ENCODE data around the gene COL7A1. TPM values are rescaled to one million over a fixed set of nuclear protein-coding genes. Genes with fewer than 3 reads are reported as not detected.
A peak's percentile ranks its signal among the peaks of the same experiment; 100 is the strongest.
"Not testable (repeated sequence)": the region's sequence is repeated elsewhere in the genome, so short reads cannot be mapped to it uniquely, and the experiment has no call there.

COL7A1 gene
- total RNA-seq, 1 experiment from 2014 or later: 0.34 TPM

GRCh38 chr3:48552111-48552951 is 42.8 kb downstream of the COL7A1 start:
- no peak for DNase-seq (ENCODE audit: low spot score)
- in situ Hi-C loops (cut with HindIII; ENCODE audit: low sequenced_read_pairs): no loop called here

DNA sequence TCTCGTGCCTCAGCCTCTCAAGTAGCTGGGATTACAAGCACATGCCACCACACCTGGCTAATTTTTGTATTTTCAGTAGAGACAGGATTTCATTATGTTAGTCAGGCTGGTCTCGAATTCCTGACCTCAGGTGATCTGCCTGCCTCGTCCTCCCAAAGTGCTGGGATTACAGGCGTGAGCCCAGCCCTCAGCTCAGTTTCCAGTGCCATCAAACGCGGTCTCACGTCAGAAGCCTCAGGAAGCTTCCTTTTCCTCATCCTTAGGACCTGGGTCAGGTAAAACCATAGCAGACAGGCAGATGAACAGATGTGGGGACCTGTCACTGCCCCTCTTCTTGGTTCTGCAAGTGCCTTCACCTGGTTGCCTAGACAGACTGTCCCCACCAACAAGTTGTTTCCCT is 43.5 kb downstream of the COL7A1 start:
- DNase-seq (ENCODE audit: low spot score); in situ Hi-C loops (cut with HindIII; ENCODE audit: low sequenced_read_pairs): not testable (repeated sequence)

DNA sequence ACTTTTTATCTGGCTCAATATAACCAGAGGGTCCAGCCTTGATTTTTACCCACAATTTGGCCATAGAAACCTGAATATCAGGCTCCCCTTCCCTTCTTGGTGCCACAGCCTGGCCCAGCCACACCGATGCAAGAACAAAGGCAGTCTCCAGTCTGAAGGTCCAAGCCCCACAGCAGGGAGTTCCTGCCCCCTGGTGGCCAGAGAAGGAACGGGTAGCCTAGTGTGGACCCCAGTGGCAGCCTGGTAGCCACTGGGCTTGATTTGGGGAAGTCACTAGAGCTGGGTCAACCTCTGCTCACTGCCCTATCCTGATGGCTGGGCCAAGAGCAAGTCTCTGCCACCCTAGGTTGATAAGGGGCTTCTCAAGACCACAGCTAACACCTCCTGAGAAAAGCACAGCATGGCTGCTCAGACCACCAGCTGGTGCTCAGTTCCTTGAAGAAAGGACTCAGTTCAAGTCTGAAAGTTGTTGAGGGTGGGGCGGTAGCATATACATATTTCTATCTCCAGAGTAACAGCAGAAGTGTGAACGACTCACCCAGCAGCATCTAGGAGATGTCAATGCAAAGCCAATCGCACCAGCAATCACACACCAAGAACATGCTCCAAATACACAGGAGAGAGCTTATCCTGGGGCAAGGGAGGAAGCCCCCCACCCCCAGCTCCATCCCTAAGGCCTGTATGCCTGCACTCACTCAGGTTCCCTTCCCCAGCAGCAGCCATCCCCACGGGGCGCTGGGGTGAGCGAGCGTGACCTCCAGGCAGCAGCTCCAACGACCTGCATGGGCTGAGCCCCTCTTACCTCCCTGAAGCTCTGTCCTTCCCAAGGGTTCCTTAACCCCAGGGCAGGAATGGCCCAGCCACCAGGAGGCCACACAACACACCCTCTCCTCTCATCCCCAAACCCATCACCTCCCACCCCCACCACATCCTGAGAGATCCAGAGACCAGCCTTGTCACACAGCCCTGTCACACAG is 46.1 kb downstream of the COL7A1 start:
- peak; percentile 77 for DNase-seq (ENCODE audit: low spot score)
- in situ Hi-C loops (cut with HindIII; ENCODE audit: low sequenced_read_pairs): no loop called here

GRCh38 chr3:48548126-48548525 is 47.0 kb downstream of the COL7A1 start:
- no peak for DNase-seq (ENCODE audit: low spot score)
- in situ Hi-C loops (cut with HindIII; ENCODE audit: low sequenced_read_pairs): no loop called here

- no peak for DNase-seq (ENCODE audit: low spot score)
- in situ Hi-C loops (cut with HindIII; ENCODE audit: low sequenced_read_pairs): no loop called here
These were observed 48.8 kb downstream of the COL7A1 start for GRCh38 chr3:48546203-48546829.

GRCh38 chr3:48544141-48544540 is 51.0 kb downstream of the COL7A1 start:
- DNase-seq (ENCODE audit: low spot score): no peak
- in situ Hi-C loops (cut with HindIII; ENCODE audit: low sequenced_read_pairs): no loop called here

GRCh38 chr3:48543271-48543866 is 51.8 kb downstream of the COL7A1 start:
- in situ Hi-C loops (cut with HindIII; ENCODE audit: low sequenced_read_pairs): no loop called here

GRCh38 chr3:48538451-48538850 is 56.7 kb downstream of the COL7A1 start:
- in situ Hi-C loops (cut with HindIII; ENCODE audit: low sequenced_read_pairs): no loop called here
- DNase-seq (ENCODE audit: low spot score): no peak

More at GRCh38 chr3:48543271-48543866, 51.8 kb downstream of the COL7A1 start:
- DNase-seq (ENCODE audit: low spot score): no peak

DNA sequence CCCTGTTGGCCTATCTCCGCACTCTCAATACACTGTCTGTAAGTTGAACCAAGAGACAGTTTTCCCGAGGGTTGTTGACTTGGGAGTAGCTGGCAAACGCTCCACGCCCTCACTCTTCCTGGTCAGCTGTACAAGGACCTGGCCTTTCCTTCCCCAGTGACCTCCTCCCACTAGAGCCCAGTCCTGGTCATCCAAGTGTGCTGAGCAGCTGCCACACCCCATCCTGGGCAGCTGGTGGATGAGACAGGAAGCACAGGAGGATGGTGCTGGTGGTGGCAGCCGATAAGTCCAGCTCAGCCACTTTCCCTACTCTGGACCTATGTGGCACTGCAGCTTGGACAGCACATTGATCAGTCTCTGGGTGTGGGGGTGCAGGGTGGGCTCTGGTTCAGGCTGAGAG is 58.3 kb downstream of the COL7A1 start:
- in situ Hi-C loops (cut with HindIII; ENCODE audit: low sequenced_read_pairs): no loop called here
- DNase-seq (ENCODE audit: low spot score): no peak

- DNase-seq (ENCODE audit: low spot score): no peak
- in situ Hi-C loops (cut with HindIII; ENCODE audit: low sequenced_read_pairs): no loop called here
These were observed 59.0 kb downstream of the COL7A1 start for GRCh38 chr3:48536116-48536515.

GRCh38 chr3:48535578-48535977 is 59.6 kb downstream of the COL7A1 start:
- DNase-seq (ENCODE audit: low spot score): no peak
- in situ Hi-C loops (cut with HindIII; ENCODE audit: low sequenced_read_pairs): no loop called here

GRCh38 chr3:48532977-48533337 is 62.2 kb downstream of the COL7A1 start:
- in situ Hi-C loops (cut with HindIII; ENCODE audit: low sequenced_read_pairs): no loop called here
- DNase-seq (ENCODE audit: low spot score): no peak

DNA sequence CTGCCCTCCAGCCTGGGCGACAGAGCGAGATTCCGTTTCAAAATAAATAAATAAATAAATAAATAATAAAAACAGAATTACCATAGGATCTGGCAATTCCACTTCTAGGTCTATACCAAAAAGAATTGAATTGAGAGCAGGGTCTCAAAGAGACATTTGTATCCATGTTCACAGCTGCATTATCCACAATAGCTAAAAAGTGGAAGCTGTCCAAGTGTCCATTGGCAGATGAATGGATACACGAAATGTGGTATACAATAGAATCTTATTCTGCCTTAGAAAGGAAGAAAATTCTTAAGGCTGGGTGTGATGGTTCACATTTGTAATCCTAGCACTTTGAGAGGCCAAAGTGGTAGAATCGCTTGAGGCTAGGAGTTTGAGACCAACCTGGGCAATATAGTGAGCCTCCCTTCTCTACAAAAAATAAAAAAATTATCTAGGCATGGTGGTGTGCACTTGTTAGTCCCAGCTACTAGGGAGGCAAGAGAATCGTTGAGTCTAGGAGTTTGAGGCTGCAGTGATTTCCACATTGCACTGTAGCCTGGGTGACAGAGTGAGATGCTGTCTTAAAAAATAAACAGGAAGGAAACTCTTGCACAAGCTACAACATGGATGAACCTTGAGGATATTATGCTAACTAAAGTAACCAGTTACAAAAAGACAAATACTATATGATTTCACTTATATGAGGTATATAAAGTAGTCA is 62.7 kb downstream of the COL7A1 start:
- in situ Hi-C loops (cut with HindIII; ENCODE audit: low sequenced_read_pairs): no loop called here
- DNase-seq (ENCODE audit: low spot score): no peak

DNA sequence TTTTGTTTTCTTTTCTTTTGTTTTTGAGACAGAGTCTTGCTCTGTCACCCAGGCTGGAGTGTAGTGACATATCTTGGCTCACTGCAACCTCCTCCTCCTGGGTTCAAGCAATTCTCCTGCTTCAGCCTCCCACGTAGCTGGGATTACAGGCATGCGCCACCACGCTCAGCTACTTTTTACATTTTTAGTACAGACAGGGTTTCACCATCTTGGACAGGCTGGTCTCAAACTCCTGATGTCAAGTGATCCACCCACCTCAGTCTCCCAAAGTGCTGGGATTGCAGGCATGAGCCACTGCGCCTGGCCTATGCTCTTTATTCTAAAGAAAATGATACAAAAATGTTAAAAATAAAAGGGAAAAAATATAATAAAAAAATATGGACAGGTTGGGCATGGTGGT is 64.4 kb downstream of the COL7A1 start:
- DNase-seq (ENCODE audit: low spot score); in situ Hi-C loops (cut with HindIII; ENCODE audit: low sequenced_read_pairs): not testable (repeated sequence)

DNA sequence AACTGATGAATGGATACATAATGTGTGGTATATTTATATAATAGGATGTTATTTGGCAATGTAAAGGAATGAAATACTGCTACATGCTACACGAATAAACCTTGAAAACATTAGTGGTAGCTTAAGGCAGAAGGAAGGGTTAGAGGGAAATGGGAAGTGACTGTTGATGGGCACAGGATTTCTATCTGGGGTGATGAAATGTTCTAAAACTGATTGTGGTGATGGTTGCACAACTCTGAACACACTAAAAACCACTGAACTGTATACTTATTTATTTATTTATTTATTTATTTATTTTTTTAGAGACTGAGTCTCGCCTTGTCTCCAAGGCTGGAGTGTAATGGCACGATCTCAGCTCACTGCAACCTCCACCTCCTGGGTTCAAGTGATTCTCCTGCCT is 66.4 kb downstream of the COL7A1 start:
- no peak for DNase-seq (ENCODE audit: low spot score)
- in situ Hi-C loops (cut with HindIII; ENCODE audit: low sequenced_read_pairs): no loop called here

- in situ Hi-C loops (cut with HindIII; ENCODE audit: low sequenced_read_pairs): no loop called here
- DNase-seq (ENCODE audit: low spot score): no peak
These were observed 67.1 kb downstream of the COL7A1 start for GRCh38 chr3:48528048-48528447.

DNA sequence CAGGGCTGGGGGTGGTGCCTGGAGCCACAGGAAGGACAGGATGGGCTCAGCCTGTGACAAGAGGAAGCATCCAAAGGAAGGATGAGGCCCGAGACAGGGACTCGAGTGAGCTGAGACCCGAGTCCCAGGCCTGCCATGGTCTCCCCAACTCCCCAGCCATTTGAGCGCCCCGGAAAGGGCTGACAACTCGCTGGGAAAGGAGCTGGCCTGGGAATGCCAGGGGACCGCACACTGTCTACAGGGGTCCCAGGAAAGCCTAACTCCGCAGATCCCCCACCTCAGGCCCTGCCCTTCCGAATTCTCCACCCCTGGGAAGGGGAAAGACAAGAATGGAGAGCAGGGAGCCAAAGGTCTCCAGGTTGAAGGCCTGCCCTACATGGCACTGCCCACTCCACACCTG is 70.2 kb downstream of the COL7A1 start:
- in situ Hi-C loops (cut with HindIII; ENCODE audit: low sequenced_read_pairs): no loop called here
- DNase-seq (ENCODE audit: low spot score): no peak

GRCh38 chr3:48521635-48522034 is 73.5 kb downstream of the COL7A1 start:
- no peak for DNase-seq (ENCODE audit: low spot score)
- in situ Hi-C loops (cut with HindIII; ENCODE audit: low sequenced_read_pairs): no loop called here

- in situ Hi-C loops (cut with HindIII; ENCODE audit: low sequenced_read_pairs): no loop called here
- no peak for DNase-seq (ENCODE audit: low spot score)
These were observed 75.9 kb downstream of the COL7A1 start for GRCh38 chr3:48519277-48519643.

Measured in G401 (cell line).